HepG2 (cell line): ENCODE results near the gene PTTG1IP2. TPM values are rescaled to one million over a fixed set of nuclear protein-coding genes. Genes with fewer than 3 reads are reported as not detected.

Source experiments
- FOXA3 ChIP-seq: IDR thresholded peaks from 2 replicates; pipeline ENCODE4 v1.6.1; 2016; ENCODE audit warnings: missing genetic modification reagents, missing compliant biosample characterization
- MBD4 ChIP-seq: IDR thresholded peaks from 2 replicates; pipeline ENCODE4 v1.6.1; 2012; ENCODE audit warnings: low read length, inconsistent platforms, borderline replicate concordance
- ZNF331 ChIP-seq: sonication (generic); formaldehyde crosslinking; IDR thresholded peaks from 2 replicates; pipeline ENCODE4 v1.4.0; 2020; ENCODE audit warnings: missing genetic modification reagents
- ZNF775 ChIP-seq: sonication (generic); formaldehyde crosslinking; IDR thresholded peaks from 2 replicates; pipeline ENCODE4 v1.4.0; 2020; ENCODE audit warnings: missing genetic modification reagents, mild to moderate bottlenecking, moderate library complexity, borderline replicate concordance
- ZSCAN22 ChIP-seq: sonication (generic); formaldehyde crosslinking; IDR thresholded peaks from 2 replicates; pipeline ENCODE4 v1.4.0; 2020; ENCODE audit warnings: mild to moderate bottlenecking, missing genetic modification reagents
- polyA plus RNA-seq, 8 experiments: library from polyadenylated mRNA; depleted of rRNA in 3 of 8; stranded (reverse) in 7 of 8; unstranded in 1 of 8; fragments of >200 nt; fragmentation: Illumina TruSeq in 4 of 8; extraction: Trizol in 4 of 8; gene quantifications; 2 replicates each; pipeline versions ENCODE4 v1.2.1 to v1.2.3, GENCODE V29; 2011 to 2016; ENCODE audit warnings: low read depth in 4 of 8, missing spikeins in 1 of 8, mixed read lengths in 1 of 8; ENCODE audit not compliant: insufficient read depth in 1 of 8
- total RNA-seq, 5 experiments: library from RNA; depleted of rRNA; stranded (reverse); fragments of >200 nt; fragmentation: Illumina TruSeq; extraction: Trizol; gene quantifications; 2 replicates each; pipeline ENCODE4 v1.2.3, GENCODE V29; 2016; ENCODE audit warnings: low read depth in 1 of 5
- TF ChIP-seq, protein P1 (sequence below): sonication (generic); formaldehyde crosslinking; IDR thresholded peaks from 2 replicates; pipeline ENCODE4 v1.5.0; 2020; ENCODE audit warnings: mild to moderate bottlenecking, missing genetic modification reagents, borderline replicate concordance
- TF ChIP-seq, protein P2 (sequence below): sonication (generic); formaldehyde crosslinking; IDR thresholded peaks from 2 replicates; pipeline ENCODE4 v1.5.0; 2020; ENCODE audit warnings: mild to moderate bottlenecking, missing genetic modification reagents, moderate library complexity

Gene PTTG1IP2
- total and polyA plus RNA-seq, 2 of the 13 experiments (the other 11 are each of a cell fraction or from before 2014, with no cell fraction given) = not detected

DNA sequence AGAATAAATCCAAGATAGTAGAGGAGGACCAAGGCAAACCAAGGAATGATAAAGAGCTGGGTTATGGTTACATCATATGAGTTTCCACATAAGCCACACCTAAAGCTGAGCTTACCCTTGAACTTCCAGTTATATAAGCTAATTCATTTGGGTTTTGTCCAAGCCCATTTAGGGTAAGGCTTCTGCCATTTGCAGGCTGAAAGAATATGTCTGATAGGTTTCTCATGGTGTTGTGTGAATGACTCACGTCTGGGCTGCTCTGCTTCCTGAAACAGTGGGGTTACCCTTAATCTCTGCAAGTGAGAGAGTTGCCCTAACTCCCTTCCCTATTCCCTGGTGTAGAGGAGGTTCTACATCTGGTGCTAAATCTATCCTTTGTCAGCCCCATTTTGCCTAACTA is 60.8 kb downstream of the PTTG1IP2 start (continued):
- TF ChIP-seq, protein P1, sequence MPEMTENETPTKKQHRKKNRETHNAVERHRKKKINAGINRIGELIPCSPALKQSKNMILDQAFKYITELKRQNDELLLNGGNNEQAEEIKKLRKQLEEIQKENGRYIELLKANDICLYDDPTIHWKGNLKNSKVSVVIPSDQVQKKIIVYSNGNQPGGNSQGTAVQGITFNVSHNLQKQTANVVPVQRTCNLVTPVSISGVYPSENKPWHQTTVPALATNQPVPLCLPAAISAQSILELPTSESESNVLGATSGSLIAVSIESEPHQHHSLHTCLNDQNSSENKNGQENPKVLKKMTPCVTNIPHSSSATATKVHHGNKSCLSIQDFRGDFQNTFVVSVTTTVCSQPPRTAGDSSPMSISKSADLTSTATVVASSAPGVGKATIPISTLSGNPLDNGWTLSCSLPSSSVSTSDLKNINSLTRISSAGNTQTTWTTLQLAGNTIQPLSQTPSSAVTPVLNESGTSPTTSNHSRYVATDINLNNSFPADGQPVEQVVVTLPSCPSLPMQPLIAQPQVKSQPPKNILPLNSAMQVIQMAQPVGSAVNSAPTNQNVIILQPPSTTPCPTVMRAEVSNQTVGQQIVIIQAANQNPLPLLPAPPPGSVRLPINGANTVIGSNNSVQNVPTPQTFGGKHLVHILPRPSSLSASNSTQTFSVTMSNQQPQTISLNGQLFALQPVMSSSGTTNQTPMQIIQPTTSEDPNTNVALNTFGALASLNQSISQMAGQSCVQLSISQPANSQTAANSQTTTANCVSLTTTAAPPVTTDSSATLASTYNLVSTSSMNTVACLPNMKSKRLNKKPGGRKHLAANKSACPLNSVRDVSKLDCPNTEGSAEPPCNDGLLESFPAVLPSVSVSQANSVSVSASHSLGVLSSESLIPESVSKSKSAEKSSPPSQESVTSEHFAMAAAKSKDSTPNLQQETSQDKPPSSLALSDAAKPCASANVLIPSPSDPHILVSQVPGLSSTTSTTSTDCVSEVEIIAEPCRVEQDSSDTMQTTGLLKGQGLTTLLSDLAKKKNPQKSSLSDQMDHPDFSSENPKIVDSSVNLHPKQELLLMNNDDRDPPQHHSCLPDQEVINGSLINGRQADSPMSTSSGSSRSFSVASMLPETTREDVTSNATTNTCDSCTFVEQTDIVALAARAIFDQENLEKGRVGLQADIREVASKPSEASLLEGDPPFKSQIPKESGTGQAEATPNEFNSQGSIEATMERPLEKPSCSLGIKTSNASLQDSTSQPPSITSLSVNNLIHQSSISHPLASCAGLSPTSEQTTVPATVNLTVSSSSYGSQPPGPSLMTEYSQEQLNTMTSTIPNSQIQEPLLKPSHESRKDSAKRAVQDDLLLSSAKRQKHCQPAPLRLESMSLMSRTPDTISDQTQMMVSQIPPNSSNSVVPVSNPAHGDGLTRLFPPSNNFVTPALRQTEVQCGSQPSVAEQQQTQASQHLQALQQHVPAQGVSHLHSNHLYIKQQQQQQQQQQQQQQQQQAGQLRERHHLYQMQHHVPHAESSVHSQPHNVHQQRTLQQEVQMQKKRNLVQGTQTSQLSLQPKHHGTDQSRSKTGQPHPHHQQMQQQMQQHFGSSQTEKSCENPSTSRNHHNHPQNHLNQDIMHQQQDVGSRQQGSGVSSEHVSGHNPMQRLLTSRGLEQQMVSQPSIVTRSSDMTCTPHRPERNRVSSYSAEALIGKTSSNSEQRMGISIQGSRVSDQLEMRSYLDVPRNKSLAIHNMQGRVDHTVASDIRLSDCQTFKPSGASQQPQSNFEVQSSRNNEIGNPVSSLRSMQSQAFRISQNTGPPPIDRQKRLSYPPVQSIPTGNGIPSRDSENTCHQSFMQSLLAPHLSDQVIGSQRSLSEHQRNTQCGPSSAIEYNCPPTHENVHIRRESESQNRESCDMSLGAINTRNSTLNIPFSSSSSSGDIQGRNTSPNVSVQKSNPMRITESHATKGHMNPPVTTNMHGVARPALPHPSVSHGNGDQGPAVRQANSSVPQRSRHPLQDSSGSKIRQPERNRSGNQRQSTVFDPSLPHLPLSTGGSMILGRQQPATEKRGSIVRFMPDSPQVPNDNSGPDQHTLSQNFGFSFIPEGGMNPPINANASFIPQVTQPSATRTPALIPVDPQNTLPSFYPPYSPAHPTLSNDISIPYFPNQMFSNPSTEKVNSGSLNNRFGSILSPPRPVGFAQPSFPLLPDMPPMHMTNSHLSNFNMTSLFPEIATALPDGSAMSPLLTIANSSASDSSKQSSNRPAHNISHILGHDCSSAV (CRISPR knock-in tag) = no peak
- TF ChIP-seq FOXA3 (no peak), MBD4 (no peak), ZNF775 (CRISPR knock-in tag) (no peak), ZNF331 (CRISPR knock-in tag) (no peak), ZSCAN22 (CRISPR knock-in tag) (no peak)
- TF ChIP-seq, protein P2, sequence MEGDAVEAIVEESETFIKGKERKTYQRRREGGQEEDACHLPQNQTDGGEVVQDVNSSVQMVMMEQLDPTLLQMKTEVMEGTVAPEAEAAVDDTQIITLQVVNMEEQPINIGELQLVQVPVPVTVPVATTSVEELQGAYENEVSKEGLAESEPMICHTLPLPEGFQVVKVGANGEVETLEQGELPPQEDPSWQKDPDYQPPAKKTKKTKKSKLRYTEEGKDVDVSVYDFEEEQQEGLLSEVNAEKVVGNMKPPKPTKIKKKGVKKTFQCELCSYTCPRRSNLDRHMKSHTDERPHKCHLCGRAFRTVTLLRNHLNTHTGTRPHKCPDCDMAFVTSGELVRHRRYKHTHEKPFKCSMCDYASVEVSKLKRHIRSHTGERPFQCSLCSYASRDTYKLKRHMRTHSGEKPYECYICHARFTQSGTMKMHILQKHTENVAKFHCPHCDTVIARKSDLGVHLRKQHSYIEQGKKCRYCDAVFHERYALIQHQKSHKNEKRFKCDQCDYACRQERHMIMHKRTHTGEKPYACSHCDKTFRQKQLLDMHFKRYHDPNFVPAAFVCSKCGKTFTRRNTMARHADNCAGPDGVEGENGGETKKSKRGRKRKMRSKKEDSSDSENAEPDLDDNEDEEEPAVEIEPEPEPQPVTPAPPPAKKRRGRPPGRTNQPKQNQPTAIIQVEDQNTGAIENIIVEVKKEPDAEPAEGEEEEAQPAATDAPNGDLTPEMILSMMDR (CRISPR knock-in tag) = no peak
- TF ChIP-seq, all 625 proteins: peak for 0
